ENCODE results near the gene SAC3D1. TPM values are rescaled to one million over a fixed set of nuclear protein-coding genes. Genes with fewer than 3 reads are reported as not detected.

The SAC3D1 gene
- total and polyA plus RNA-seq, 2 of the 8 experiments (the other 6 are each of a cell fraction or from before 2014, with no cell fraction given): 19.4 to 25.8 TPM

Small RNA genes lying within 50 kb of the gene (microRNA-seq; reads per million reads assigned to microRNA genes)
- 0 to 0.46 reads per million in 2 experiments for gene MIR6879 (ENCODE audit: borderline microRNAs expressed in 2 of 2, borderline number of aligned reads in 2 of 2, borderline replicate concordance in 1 of 2)

Small RNA genes lying within 50 kb of the gene (small RNA-seq; reads per million reads assigned to genes)
- gene MIR6879 (ENCODE audit: insufficient read depth) (not detected), gene SNX15 (ENCODE audit: insufficient read depth) (not detected)

Other genes with a start within 250 kb of the SAC3D1 start
- gene MAP4K2, start 238.0 kb upstream of the SAC3D1 start, total RNA-seq (2021; fragmentation: NEBNext Ultra II Directional; extraction: Animal tissue kit (Norgen Biotek cat#: 25700)): 20.7 and 24.0 TPM in 2 replicates
- gene MAP4K2, start 238.0 kb upstream of the SAC3D1 start, polyA plus RNA-seq (2011; rRNA removed): 20.1 and 25.3 TPM in 2 replicates
- gene MEN1, start 230.7 kb upstream of the SAC3D1 start, total RNA-seq (2021; fragmentation: NEBNext Ultra II Directional; extraction: Animal tissue kit (Norgen Biotek cat#: 25700)): 56.3 and 56.9 TPM in 2 replicates
- gene MEN1, start 230.7 kb upstream of the SAC3D1 start, polyA plus RNA-seq (2011; rRNA removed): 47.2 and 78.5 TPM in 2 replicates
- 10.6 and 12.3 TPM in 2 replicates for gene CDC42BPG, start 196.6 kb upstream of the SAC3D1 start, total RNA-seq (2021; fragmentation: NEBNext Ultra II Directional; extraction: Animal tissue kit (Norgen Biotek cat#: 25700))
- 3.7 and 6.7 TPM in 2 replicates for gene CDC42BPG, start 196.6 kb upstream of the SAC3D1 start, polyA plus RNA-seq (2011; rRNA removed)
- gene EHD1, start 162.6 kb upstream of the SAC3D1 start, total RNA-seq (2021; fragmentation: NEBNext Ultra II Directional; extraction: Animal tissue kit (Norgen Biotek cat#: 25700)): 36.9 and 42.9 TPM in 2 replicates
- 31.5 and 54.0 TPM in 2 replicates for gene EHD1, start 162.6 kb upstream of the SAC3D1 start, polyA plus RNA-seq (2011; rRNA removed)
- 20.9 and 22.1 TPM in 2 replicates for gene ATG2A, start 124.0 kb upstream of the SAC3D1 start, total RNA-seq (2021; fragmentation: NEBNext Ultra II Directional; extraction: Animal tissue kit (Norgen Biotek cat#: 25700))
- 12.1 and 19.8 TPM in 2 replicates for gene ATG2A, start 124.0 kb upstream of the SAC3D1 start, polyA plus RNA-seq (2011; rRNA removed)
- gene PPP2R5B, start 116.5 kb upstream of the SAC3D1 start, total RNA-seq (2021; fragmentation: NEBNext Ultra II Directional; extraction: Animal tissue kit (Norgen Biotek cat#: 25700)): 5.1 and 5.8 TPM in 2 replicates
- 4.9 and 6.3 TPM in 2 replicates for gene PPP2R5B, start 116.5 kb upstream of the SAC3D1 start, polyA plus RNA-seq (2011; rRNA removed)
- gene GPHA2, start 105.3 kb upstream of the SAC3D1 start, total RNA-seq (2021; fragmentation: NEBNext Ultra II Directional; extraction: Animal tissue kit (Norgen Biotek cat#: 25700)): 0.97 and 1.5 TPM in 2 replicates
- 4.4 and 5.4 TPM in 2 replicates for gene GPHA2, start 105.3 kb upstream of the SAC3D1 start, polyA plus RNA-seq (2011; rRNA removed)
- not detected in 2 replicates for gene MAJIN, start 69.1 kb upstream of the SAC3D1 start, total RNA-seq (2021; fragmentation: NEBNext Ultra II Directional; extraction: Animal tissue kit (Norgen Biotek cat#: 25700))
- not detected in 2 replicates for gene MAJIN, start 69.1 kb upstream of the SAC3D1 start, polyA plus RNA-seq (2011; rRNA removed)
- gene BATF2, start 44.2 kb upstream of the SAC3D1 start, total RNA-seq (2021; fragmentation: NEBNext Ultra II Directional; extraction: Animal tissue kit (Norgen Biotek cat#: 25700)): 1.4 and 2.0 TPM in 2 replicates
- 3.1 and 4.6 TPM in 2 replicates for gene BATF2, start 44.2 kb upstream of the SAC3D1 start, polyA plus RNA-seq (2011; rRNA removed)
- 184 and 186 TPM in 2 replicates for gene ARL2, start 27.1 kb upstream of the SAC3D1 start, total RNA-seq (2021; fragmentation: NEBNext Ultra II Directional; extraction: Animal tissue kit (Norgen Biotek cat#: 25700))
- 535 and 640 TPM in 2 replicates for gene ARL2, start 27.1 kb upstream of the SAC3D1 start, polyA plus RNA-seq (2011; rRNA removed)
- 18.3 and 19.6 TPM in 2 replicates for gene SNX15, start 13.8 kb upstream of the SAC3D1 start, total RNA-seq (2021; fragmentation: NEBNext Ultra II Directional; extraction: Animal tissue kit (Norgen Biotek cat#: 25700))
- 13.0 and 20.2 TPM in 2 replicates for gene SNX15, start 13.8 kb upstream of the SAC3D1 start, polyA plus RNA-seq (2011; rRNA removed)
- 7.5 and 8.1 TPM in 2 replicates for gene NAALADL1, start 17.3 kb downstream of the SAC3D1 start, total RNA-seq (2021; fragmentation: NEBNext Ultra II Directional; extraction: Animal tissue kit (Norgen Biotek cat#: 25700))
- 9.9 and 12.6 TPM in 2 replicates for gene NAALADL1, start 17.3 kb downstream of the SAC3D1 start, polyA plus RNA-seq (2011; rRNA removed)
- gene CDCA5, start 42.8 kb downstream of the SAC3D1 start, total RNA-seq (2021; fragmentation: NEBNext Ultra II Directional; extraction: Animal tissue kit (Norgen Biotek cat#: 25700)): 87.0 and 90.0 TPM in 2 replicates
- 39.2 and 53.7 TPM in 2 replicates for gene CDCA5, start 42.8 kb downstream of the SAC3D1 start, polyA plus RNA-seq (2011; rRNA removed)
- 21.4 and 21.5 TPM in 2 replicates for gene ZFPL1, start 43.0 kb downstream of the SAC3D1 start, total RNA-seq (2021; fragmentation: NEBNext Ultra II Directional; extraction: Animal tissue kit (Norgen Biotek cat#: 25700))
- gene ZFPL1, start 43.0 kb downstream of the SAC3D1 start, polyA plus RNA-seq (2011; rRNA removed): 76.8 and 103 TPM in 2 replicates
- 97.4 and 108 TPM in 2 replicates for gene VPS51, start 55.0 kb downstream of the SAC3D1 start, total RNA-seq (2021; fragmentation: NEBNext Ultra II Directional; extraction: Animal tissue kit (Norgen Biotek cat#: 25700))
- gene VPS51, start 55.0 kb downstream of the SAC3D1 start, polyA plus RNA-seq (2011; rRNA removed): 142 and 193 TPM in 2 replicates
- 40.1 and 42.4 TPM in 2 replicates for gene TM7SF2, start 70.7 kb downstream of the SAC3D1 start, total RNA-seq (2021; fragmentation: NEBNext Ultra II Directional; extraction: Animal tissue kit (Norgen Biotek cat#: 25700))
- gene TM7SF2, start 70.7 kb downstream of the SAC3D1 start, polyA plus RNA-seq (2011; rRNA removed): 96.0 and 141 TPM in 2 replicates
- 13.0 and 14.8 TPM in 2 replicates for gene ZNHIT2, start 76.5 kb downstream of the SAC3D1 start, total RNA-seq (2021; fragmentation: NEBNext Ultra II Directional; extraction: Animal tissue kit (Norgen Biotek cat#: 25700))
- 16.1 and 23.4 TPM in 2 replicates for gene ZNHIT2, start 76.5 kb downstream of the SAC3D1 start, polyA plus RNA-seq (2011; rRNA removed)
- gene FAU, start 80.9 kb downstream of the SAC3D1 start, total RNA-seq (2021; fragmentation: NEBNext Ultra II Directional; extraction: Animal tissue kit (Norgen Biotek cat#: 25700)): 860 and 896 TPM in 2 replicates
- 826 and 846 TPM in 2 replicates for gene FAU, start 80.9 kb downstream of the SAC3D1 start, polyA plus RNA-seq (2011; rRNA removed)
- 54.0 and 55.3 TPM in 2 replicates for gene MRPL49, start 81.1 kb downstream of the SAC3D1 start, total RNA-seq (2021; fragmentation: NEBNext Ultra II Directional; extraction: Animal tissue kit (Norgen Biotek cat#: 25700))
- 77.8 and 84.8 TPM in 2 replicates for gene MRPL49, start 81.1 kb downstream of the SAC3D1 start, polyA plus RNA-seq (2011; rRNA removed)
- gene SYVN1, start 93.3 kb downstream of the SAC3D1 start, total RNA-seq (2021; fragmentation: NEBNext Ultra II Directional; extraction: Animal tissue kit (Norgen Biotek cat#: 25700)): 29.4 and 34.0 TPM in 2 replicates
- 27.8 and 37.5 TPM in 2 replicates for gene SYVN1, start 93.3 kb downstream of the SAC3D1 start, polyA plus RNA-seq (2011; rRNA removed)
- not detected in 2 replicates for gene SPDYC, start 129.0 kb downstream of the SAC3D1 start, total RNA-seq (2021; fragmentation: NEBNext Ultra II Directional; extraction: Animal tissue kit (Norgen Biotek cat#: 25700))
- 0.15 and 0.31 TPM in 2 replicates for gene SPDYC, start 129.0 kb downstream of the SAC3D1 start, polyA plus RNA-seq (2011; rRNA removed)
- 194 and 200 TPM in 2 replicates for gene CAPN1, start 140.7 kb downstream of the SAC3D1 start, total RNA-seq (2021; fragmentation: NEBNext Ultra II Directional; extraction: Animal tissue kit (Norgen Biotek cat#: 25700))
- gene CAPN1, start 140.7 kb downstream of the SAC3D1 start, polyA plus RNA-seq (2011; rRNA removed): 233 and 337 TPM in 2 replicates
- gene POLA2, start 220.8 kb downstream of the SAC3D1 start, total RNA-seq (2021; fragmentation: NEBNext Ultra II Directional; extraction: Animal tissue kit (Norgen Biotek cat#: 25700)): 31.2 and 34.6 TPM in 2 replicates
- 48.1 and 55.9 TPM in 2 replicates for gene POLA2, start 220.8 kb downstream of the SAC3D1 start, polyA plus RNA-seq (2011; rRNA removed)